Measurements from ENCODE around the gene LASP1NB.

- no peak for TF ChIP-seq CTCF (IDR thresholded peaks at IDR 0.05; ENCODE audit: poor library complexity, severe bottlenecking)
- no peak for TF ChIP-seq POLR2AphosphoS5 (IDR thresholded peaks at IDR 0.05)
- no peak for TF ChIP-seq REST (IDR thresholded peaks at IDR 0.05; ENCODE audit: borderline replicate concordance)
- no peak for TF ChIP-seq EZH2 (IDR thresholded peaks at IDR 0.05; ENCODE audit: borderline replicate concordance, insufficient read depth, low read length, poor library complexity, severe bottlenecking)
- no peak for TF ChIP-seq SMC3 (conservative IDR thresholded peaks at IDR 0.05; ENCODE audit: poor library complexity)
- no peak for TF ChIP-seq MXI1 (conservative IDR thresholded peaks at IDR 0.05; ENCODE audit: poor library complexity, severe bottlenecking)
- no peak for TF ChIP-seq RAD21 (conservative IDR thresholded peaks at IDR 0.05)
- no peak for TF ChIP-seq EP300 (conservative IDR thresholded peaks at IDR 0.05; ENCODE audit: poor library complexity, severe bottlenecking)
Observed at GRCh38 chr17:38940404-38940803, 15.0 kb downstream of the LASP1NB start.

Data from neural cell (in vitro differentiated cells).